GM19397 (cell line): ENCODE data around the gene RNF224.
"Not testable (repeated sequence)": the region's sequence is repeated elsewhere in the genome, so short reads cannot be mapped to it uniquely, and the experiment has no call there.

Experiments used
- ATAC-seq: cut with Tn5 transposase; IDR thresholded peaks from one replicate; pipeline ENCODE4 v1.9.1; 2021; ENCODE audit warnings: mild to moderate bottlenecking, moderate library complexity; ENCODE audit not compliant: unreplicated experiment

The RNF224 gene

DNA sequence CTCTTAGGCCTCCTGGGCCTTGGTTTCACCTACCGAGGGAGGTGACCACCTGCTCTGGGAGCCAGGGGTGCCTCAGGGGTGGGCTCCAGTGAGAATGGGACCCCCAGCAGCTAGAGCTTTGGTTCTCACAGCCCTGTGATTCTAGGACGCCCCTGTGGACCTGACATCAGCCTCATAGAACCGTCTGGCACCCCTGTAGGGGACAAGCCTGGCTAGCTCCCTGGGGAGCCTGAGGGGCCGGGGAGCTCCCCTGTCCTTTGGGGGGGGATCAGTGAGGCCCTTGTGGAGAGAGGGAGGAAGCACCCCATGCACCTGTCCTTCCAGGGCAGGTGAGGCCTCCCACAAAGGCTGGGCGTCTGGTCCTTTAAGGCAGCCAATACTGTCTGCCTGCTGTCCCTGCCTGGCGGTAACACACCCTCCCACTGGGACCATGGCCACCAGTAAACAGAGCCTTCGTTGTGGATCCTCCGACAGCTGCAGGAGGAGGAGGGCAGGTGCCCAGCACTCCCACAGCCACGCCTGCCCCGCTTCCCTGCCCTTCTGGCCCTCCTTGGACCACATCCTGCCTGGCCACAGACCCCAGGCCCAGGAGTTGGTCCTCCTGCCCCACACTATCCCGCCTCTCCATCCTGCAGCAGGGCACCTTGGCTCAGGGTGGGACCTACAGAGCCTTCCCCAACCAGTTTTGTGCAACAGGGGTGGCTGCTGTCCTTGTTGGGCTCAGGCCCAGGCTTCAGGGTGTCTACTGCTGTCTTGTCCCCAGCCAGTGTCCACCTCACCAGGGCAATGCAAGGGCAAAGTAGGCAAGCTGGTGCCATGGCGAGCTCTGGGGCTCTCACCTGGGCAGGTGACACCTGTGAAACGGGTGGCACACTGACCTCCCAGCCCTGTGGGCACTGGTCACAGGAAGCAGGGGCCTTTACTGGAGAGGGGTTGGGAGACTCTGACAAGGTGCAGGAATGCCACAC lies 10.7 kb downstream of the RNF224 start:
- no peak for ATAC-seq

DNA sequence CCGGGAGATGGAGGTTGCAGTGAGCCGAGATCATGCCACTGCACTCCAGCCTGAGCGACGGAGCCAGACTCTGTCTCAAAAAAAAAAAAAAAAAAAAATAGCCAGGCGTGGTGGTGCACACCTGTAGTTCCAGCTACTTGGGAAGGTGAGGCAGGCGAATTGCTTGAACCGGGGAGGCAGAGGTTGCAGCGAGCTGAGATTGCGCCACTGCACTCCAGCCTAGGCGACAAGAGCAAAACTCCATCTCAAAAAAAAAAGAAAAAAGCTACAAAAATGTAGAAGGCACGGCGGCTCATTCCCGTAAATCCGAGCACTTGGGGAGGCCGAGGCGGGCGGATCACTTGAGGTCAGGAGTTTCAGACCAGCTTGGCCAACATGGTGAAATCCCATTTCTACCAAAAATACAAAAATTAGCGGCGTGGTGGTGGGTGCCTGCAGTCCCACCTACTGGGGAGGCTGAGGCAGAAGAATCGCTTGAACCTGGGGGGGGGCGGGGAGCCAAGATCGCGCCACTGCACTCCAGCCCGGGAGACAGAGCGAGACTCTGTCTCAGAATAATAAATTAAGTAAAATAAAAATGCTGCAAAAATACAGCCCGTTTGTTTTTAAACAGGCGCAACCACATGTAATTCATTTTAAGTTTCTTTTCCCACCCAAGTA lies 12.4 kb downstream of the RNF224 start:
- ATAC-seq = not testable (repeated sequence)

DNA sequence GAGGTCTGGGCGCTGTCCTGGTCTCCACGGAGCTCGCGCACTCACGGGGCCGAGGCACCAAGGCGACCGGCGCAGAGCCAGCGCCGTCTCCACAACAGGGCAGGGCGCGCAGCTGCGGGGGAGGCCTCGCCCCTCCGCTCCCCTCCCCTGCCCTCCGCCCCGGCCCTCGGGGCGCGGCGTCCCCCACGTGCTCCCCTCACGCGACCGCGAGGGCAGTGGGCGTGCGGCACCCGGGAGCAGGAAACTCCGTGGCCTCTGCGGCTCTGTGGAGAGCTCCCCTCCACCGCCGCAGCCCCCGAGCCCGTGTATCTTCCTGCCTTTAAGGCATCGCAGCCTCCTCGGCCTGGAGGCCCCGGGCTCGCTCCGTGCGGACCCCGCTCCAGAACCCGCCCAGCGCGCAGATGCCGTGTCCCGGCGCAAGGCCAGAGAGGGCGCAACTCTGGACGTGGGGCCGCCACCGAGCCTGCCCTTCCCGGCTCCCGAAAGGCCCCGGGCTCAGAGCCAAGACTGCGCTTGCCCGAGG lies 13.1 kb downstream of the RNF224 start:
- ATAC-seq = peak; percentile 23

DNA sequence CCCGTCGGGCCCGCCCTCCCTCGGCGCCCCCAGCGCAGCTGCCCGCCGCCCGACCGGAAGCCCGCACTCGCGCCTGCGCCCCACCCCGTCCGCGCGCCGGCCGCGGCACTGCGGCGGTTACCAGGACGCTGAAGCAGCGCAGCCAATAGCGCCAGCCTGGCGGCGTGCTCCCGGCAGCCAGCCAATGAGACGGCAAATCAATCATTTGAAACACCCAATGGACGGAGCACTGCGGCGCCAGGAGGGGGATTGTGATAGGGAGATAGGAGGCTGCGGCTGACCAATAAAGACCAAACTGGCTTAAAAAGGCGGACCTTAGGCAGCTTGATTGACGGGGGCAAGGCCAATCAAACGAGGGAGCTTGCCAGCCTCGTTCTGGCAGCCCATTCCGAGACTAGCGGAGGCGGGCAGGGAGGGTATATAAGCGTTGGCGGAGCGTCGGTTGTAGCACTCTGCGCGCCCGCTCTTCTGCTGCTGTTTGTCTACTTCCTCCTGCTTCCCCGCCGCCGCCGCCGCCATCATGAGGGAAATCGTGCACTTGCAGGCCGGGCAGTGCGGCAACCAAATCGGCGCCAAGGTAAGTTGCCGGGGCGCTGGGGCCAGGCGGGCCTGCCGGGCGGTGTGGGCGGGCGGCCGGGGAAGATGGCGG lies 13.7 kb downstream of the RNF224 start, which contains the start of gene TUBB4B:
Gene TUBB4B (plus strand): TSS at position 447 of the 649 bp plus-strand sequence. CDS start 74 bp downstream, at position 521.
- ATAC-seq = peak; percentile 67

DNA sequence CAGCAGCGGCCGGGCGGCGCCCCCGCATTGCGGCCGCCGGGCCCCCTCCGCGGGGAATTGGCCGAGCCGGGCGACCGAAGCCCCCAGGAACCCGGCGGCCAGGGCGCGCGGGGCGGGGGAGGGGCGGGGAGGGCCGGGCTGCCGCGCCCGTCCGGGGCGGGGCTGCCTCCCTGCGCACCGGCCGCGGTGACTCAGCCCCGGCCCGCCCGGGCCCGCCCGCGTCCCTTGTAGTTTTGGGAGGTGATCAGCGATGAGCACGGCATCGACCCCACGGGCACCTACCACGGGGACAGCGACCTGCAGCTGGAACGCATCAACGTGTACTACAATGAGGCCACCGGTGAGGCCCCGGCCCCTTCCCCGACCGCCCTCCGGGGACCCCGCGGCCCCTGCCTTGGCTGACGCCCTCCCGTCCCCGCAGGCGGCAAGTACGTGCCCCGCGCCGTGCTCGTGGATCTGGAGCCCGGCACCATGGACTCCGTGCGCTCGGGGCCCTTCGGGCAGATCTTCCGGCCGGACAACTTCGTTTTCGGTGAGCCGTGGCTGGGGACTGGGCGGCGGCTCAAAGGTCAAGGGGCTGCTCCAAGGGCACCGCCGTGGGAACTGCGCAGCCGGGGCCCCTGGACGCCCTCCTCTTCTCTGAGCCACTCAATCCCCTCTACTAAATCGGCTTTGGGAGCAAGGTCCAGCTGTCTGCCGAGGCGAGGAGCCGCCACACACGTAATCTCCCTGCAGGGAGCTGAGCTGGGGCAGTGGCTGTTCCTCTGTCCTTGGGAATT lies 14.4 kb downstream of the RNF224 start:
- ATAC-seq = no peak

DNA sequence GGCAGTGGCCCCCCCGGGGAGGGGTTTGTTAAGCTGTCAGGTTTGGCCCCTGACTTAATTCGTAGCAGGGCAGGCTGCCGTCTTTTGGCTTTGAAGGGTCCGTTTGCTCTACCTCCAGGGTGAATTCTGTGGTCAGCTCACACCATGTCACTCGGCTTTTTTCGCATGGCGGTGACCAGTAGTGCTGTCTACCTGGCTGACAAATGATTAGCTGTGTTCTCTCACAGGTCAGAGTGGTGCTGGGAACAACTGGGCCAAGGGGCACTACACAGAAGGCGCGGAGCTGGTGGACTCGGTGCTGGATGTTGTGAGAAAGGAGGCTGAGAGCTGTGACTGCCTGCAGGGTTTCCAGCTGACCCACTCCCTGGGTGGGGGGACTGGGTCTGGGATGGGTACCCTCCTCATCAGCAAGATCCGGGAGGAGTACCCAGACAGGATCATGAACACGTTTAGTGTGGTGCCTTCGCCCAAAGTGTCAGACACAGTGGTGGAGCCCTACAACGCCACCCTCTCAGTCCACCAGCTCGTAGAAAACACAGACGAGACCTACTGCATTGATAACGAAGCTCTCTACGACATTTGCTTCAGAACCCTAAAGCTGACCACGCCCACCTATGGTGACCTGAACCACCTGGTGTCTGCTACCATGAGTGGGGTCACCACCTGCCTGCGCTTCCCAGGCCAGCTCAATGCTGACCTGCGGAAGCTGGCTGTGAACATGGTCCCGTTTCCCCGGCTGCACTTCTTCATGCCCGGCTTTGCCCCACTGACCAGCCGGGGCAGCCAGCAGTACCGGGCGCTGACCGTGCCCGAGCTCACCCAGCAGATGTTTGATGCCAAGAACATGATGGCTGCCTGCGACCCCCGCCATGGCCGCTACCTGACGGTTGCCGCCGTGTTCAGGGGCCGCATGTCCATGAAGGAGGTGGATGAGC lies 15.2 kb downstream of the RNF224 start:
- no peak for ATAC-seq

DNA sequence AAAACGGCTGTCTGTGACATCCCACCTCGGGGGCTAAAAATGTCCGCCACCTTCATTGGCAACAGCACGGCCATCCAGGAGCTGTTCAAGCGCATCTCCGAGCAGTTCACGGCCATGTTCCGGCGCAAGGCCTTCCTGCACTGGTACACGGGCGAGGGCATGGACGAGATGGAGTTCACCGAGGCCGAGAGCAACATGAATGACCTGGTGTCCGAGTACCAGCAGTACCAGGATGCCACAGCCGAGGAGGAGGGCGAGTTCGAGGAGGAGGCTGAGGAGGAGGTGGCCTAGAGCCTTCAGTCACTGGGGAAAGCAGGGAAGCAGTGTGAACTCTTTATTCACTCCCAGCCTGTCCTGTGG lies 15.9 kb downstream of the RNF224 start:
- ATAC-seq = not testable (repeated sequence)

DNA sequence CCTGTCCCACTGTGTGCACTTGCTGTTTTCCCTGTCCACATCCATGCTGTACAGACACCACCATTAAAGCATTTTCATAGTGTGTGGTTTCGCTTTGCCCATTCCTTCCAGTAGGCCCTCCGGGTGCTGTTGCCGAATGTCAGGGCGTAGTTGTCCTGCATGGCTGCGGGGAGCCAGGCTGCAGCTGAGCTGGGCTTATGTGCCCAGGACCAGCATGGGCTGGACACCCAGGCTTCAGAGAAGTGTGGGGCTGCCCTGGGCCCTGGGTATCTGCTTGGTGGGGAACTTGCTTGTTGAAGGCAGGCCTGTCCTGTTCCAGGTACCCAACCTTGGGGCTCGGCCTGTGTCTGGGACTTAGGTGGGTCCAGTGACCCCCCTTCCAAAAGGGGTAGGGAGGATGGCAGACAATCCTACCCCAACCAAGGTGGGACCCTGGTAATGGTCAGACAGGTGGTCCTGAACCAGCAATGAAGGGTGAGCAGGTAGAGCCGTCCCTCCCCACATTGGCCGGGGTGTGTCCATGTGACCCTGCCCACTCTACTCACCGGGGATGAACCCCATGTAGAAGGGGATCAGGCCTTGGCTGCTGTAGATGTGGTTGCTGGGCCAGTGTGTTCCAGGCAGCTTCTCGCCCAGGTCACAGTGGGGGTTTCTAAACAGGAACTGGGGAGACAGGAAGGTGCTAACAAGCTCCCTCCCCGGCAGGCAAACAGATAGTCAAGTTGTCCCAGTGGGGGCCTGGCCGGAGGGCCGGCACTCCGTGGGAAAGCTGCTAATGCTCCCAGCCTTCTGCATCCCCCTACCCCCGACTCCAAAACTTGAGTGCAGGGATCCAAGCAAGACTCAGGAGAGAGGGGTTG lies 16.6 kb downstream of the RNF224 start:
- no peak for ATAC-seq

DNA sequence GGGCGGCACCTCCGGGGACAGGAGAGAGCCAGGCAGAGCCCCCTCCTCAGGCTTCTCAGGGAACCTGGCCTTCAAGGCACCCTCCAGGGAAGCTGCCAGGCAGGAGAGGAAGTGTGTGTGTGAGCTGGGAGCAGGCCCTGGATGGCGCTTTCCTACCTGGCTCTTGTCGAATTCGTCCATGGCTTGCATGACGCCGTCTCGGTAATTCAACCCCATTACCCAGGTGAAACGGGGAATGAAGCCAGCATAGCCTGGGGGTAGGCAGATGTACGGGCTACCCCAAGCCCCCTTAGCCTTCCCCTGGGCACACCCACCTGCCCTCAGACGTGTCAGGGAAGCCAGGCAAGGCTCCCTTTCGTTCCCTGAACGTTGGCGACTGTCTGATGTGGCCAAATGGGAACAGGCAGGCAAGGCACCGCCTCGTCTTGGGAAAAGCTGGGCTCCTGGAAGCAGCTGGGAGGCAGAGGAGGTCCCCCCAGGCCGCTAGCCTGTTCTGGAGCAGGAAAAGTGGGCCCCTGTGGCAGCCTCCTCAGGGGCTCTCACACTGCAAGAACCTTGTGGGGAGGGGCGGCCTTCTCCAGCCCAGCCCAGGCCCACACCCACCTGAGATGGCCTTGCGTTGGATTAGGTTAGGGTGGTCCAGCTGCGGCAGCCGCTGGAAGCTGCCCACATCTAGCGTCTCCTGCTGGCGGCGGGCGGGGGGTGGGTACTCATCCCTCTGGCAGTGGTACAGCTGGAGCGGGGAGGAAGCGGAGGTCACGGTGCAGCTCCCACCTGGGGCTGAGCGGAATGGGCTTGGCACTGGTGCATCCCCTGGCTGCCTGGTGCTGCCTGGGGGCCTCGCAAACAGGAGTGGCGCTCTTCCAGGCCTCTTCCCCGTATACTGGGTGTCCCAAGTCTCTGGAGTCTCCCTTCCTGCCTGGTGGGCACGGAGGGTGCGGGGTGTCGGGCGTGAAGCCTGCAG lies 17.5 kb downstream of the RNF224 start:
- ATAC-seq = no peak

DNA sequence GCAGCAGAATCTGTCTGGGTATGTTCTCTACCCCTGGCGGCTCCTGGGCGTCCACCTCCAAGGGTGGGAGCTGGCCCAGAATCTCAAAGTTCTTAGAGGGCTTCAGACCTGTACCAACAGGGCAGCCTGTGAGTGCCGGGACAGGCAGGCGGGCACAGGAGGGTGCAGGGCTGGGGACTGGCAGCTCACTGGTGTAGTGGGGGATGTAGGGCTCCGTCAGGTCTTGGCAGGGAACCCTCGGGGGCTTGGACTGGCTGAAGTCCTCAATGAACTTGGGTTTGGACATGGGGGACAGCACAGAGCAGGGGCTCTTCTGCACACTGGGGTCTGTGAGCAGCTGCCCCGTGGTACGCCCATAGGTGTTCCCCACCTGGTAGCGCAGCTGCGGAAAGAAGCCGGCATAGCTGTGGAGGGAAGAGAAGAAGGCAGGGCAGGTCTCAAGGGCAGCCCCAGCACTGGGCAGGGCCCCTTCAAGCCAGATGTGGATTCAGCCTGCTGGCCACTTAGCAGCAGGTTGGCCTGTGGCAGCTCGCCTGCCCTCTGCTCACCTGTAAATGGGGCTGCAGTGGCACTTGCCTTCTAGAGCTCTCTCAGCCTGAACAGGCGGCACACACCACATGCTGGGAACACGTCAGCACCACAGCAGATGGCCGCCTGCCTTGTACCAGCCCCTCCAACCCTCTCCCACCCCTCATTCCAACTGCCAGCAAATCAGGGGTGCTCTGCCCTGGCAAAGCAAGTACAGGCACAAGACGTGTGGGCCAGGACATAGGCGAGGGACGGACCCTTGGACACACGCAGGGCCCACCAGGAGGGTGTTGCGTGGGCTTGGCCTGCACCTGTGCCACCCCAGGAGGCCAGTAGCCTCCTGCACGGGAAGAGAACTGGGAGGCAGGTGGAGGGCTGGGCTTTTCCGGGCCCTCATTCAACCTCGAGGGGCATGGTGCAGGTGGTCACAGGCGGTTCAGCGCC lies 18.4 kb downstream of the RNF224 start:
- no peak for ATAC-seq

DNA sequence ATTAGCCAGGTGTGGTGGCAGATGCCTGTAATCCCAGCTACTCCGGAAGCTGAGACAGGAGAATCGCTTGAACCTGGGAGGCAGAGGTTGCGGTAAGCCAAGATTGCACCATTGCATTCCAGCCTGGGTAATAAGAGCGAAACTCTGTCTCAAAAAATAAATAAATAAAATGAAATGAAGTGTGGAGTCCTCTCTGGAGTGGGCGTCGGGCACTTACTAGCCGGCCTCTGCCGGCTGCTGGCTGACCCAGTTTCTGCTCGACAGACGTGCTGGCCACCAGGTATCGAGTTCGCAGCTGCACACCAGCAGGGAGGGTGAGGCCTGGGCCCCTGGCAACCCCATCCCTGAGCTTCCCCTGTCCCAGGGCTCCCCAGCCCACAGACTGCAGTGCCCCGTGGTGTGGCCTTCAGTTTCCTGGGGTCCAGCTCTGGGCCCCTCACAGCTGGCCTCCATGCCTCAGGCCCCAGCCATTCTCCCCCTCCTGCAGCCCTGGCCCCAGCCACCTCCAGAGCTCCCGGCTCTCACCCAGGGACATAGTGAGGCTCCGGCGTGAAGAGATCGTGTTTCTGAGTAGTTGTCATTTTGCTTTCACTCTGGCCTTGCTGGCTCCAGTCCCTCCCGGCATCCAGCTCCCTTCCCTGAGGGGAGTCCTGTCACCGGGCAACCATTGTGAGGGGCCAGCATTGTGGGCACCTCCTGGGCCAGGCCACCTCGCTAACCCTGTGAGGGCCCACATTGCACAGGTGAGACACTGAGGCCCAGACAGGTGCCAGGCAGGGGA lies 20.0 kb downstream of the RNF224 start:
- no peak for ATAC-seq

DNA sequence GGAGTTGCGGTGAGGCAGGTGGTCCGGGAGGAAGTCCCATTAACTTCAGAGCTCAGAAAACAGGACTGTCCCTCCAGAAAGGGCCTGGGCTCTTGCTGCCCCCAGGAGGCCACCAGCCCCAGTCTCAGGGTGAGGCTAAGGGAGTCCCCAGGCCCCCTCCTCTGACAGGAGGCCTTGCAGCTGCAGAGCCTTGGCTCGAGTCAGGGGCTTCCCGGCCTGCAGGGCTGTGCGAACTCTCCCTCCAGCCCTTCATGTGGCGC lies 20.5 kb downstream of the RNF224 start:
- no peak for ATAC-seq

DNA sequence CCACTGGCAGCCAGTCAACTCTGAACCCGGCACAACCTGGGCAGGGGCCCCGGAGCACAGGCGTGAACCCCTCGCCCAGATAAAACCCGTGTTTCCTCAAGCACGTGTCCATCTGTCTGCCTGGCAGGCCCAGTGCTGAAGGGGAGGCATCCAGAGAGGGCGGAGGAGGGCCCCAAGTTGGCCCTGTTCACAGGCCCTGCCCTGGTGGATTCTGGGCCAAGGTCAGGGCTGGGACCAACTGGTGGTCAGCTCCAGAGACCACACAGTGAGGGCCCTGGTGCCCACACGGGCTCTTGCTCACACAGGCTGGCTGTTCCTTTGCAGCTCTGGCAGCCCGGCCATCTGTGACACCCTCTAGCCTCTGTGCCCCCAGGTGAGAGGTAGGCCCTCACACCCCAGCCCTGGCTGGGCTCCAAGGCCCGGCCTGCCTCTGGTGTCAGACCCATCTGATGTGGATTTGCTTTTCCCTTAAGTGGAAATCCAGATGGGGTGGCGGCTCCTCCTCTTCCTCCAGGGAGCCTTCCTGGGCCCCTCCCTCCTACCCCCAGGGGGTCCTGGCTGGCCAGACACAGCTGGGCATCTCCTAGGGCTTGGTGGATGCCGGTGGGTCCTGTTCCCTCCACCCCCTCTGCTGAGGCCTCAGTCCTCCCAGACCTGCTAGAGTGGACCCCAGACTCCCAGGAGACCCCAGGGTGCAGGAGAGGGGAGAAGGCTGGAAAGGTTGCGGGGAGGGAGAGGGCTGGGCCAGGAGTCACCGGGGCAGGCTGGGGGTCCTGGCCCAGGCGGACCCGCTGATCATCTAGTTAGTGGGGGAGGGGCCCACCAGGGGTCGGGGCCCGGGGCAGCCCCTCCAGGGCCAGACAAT lies 23.3 kb downstream of the RNF224 start:
- ATAC-seq = no peak

DNA sequence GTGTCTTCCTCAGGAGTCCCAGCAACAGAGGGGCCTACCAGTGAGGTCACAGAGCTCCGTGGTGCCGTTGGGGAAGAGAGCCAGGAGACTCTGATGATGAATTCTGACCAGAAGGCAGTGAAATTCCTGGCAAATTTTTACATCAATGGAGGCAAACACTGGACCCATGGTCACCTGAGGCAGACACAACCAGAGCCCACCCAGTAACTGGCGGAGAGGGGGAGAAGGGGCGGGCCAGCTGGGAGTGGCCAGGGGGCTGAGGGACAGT lies 23.8 kb downstream of the RNF224 start, which contains the start of gene STPG3:
Gene STPG3 (plus strand): TSS at position 93 of the 268 bp plus-strand sequence. CDS start 1 bp downstream, at position 94.
- ATAC-seq = no peak
